Caco-2 (cell line): Measurements from ENCODE around the gene ENO3. TPM values are rescaled to one million over a fixed set of nuclear protein-coding genes. Genes with fewer than 3 reads are reported as not detected.
A peak's percentile ranks its signal among the peaks of the same experiment; 100 is the strongest.

ENCODE experiments used
- BruUV-seq: library from RNA; stranded (reverse); fragments of 400-500 nt; replicated peaks from 2 replicates; lab custom pipeline; 2021; lab: Mats Ljungman, UMichigan
- CTCF ChIA-PET: fragments of 300-600 bp; sonication (Branson Sonifier 250); formaldehyde crosslinking; loops from one replicate; lab custom pipeline; 2022; ENCODE audit warnings: antibody characterized with exemption; lab: Charles Lee
- POLR2A ChIA-PET: fragments of 300-600 bp; sonication (Branson Sonifier 250); formaldehyde crosslinking; loops from one replicate; lab custom pipeline; 2022; ENCODE audit warnings: antibody characterized with exemption; lab: Charles Lee
- DNase-seq, 2 experiments: peaks; one replicate each; pipeline versions ENCODE4 v3.0.0 to v3.0.0-alpha.2; 2020 to 2022
- H3K27me3 ChIP-seq: replicated peaks from 2 replicates; pipeline ENCODE4 v1.6.0; 2011; ENCODE audit warnings: low read length; ENCODE audit not compliant: control insufficient read depth, insufficient read depth
- H3K36me3 ChIP-seq: 2 replicates; pipeline ENCODE4 v1.5.1; 2011; ENCODE audit warnings: low read length; ENCODE audit not compliant: control insufficient read depth, insufficient read depth
- H3K4me1 ChIP-seq: fragments of 250-450 bp; sonication (Bioruptor Pico); 2 replicates; pipeline ENCODE4 v1.5.1; 2020; ENCODE audit warnings: mild to moderate bottlenecking
- H3K4me3 ChIP-seq: 2 replicates; pipeline ENCODE4 v1.5.1; 2011; ENCODE audit warnings: low read depth, mild to moderate bottlenecking, control low read depth, low read length
- H3K9me3 ChIP-seq: fragments of 250-450 bp; sonication (Bioruptor Pico); 2 replicates; pipeline ENCODE4 v1.5.1; 2020; ENCODE audit warnings: mild to moderate bottlenecking, moderate library complexity
- H3K27ac Mint-ChIP-seq: one replicate; pipeline ENCODE4 v1.8.0; 2022; ENCODE audit warnings: mixed read lengths; ENCODE audit not compliant: unreplicated experiment
- H3K27me3 Mint-ChIP-seq: one replicate; pipeline ENCODE4 v1.8.0; 2022; ENCODE audit warnings: mixed read lengths; ENCODE audit not compliant: insufficient read depth, unreplicated experiment
- H3K36me3 Mint-ChIP-seq: one replicate; pipeline ENCODE4 v1.8.0; 2022; ENCODE audit warnings: mild to moderate bottlenecking, mixed read lengths; ENCODE audit not compliant: insufficient read depth, unreplicated experiment
- H3K4me1 Mint-ChIP-seq: one replicate; pipeline ENCODE4 v1.8.0; 2022; ENCODE audit warnings: low read depth, mixed read lengths; ENCODE audit not compliant: unreplicated experiment
- H3K4me3 Mint-ChIP-seq: one replicate; pipeline ENCODE4 v1.8.0; 2022; ENCODE audit warnings: mild to moderate bottlenecking, moderate library complexity, mixed read lengths; ENCODE audit not compliant: unreplicated experiment
- H3K9me3 Mint-ChIP-seq: one replicate; pipeline ENCODE4 v1.8.0; 2022; ENCODE audit warnings: mixed read lengths; ENCODE audit not compliant: unreplicated experiment
- CTCF ChIP-seq, 2 experiments: fragments of 200-600 bp in 1 of 2; IDR thresholded peaks; 1 replicate in 1 of 2; 2 replicates in 1 of 2; pipeline versions ENCODE4 v1.5.1 to v1.8.0; 2011 to 2022; ENCODE audit warnings: antibody characterized with exemption in 1 of 2, control low read depth in 1 of 2, inconsistent platforms in 1 of 2, low read depth in 1 of 2, low read length in 1 of 2, mild to moderate bottlenecking in 1 of 2, moderate library complexity in 1 of 2; ENCODE audit not compliant: insufficient read depth in 1 of 2, severe bottlenecking in 1 of 2, unreplicated experiment in 1 of 2
- intact Hi-C: fragments of 100-400 bp; cut with micrococcal nuclease; formaldehyde crosslinking; loops from one replicate; pipeline ENCODE4 v1.10.0; 2022; ENCODE audit not compliant: unreplicated experiment
- total RNA-seq: library from RNA; stranded (reverse); gene quantifications from 2 replicates; pipeline ENCODE4 v1.2.3, GENCODE V29; 2022

The ENO3 gene
- total RNA-seq, 1 experiment from 2014 or later = 8.1 TPM

DNA sequence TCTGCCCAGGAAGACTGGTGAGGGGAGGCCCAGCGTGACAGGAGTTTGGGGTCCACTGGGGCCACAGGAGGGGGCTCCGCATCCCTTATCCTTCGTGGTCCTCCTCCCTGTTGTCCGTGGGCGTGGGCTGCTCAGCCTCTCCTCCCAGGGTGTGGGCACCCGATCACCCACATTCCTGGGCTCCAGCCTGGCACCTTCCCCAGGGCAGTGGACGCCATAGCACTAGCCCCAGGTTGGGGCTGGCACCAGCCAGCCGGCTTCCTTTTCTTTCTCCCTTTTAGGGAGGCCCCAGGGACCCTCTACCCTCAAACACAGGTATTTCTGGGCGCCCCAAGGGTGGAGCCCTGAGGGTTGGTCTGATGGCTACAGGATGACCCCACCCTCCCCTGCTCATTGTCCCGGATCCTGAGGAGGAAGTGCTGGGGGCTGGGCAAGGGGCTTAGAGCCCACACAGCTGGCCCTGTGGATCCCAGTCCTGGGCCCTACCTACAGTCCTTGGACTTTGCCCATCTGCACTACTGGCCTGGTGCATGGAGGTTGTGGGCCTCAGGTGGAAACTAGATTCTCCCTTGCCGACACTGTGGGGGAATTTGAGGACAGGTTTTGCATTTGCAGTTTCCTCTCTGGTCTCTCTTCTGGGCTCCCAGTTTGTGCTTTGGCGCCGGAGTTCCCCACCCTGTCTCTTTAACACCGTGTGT is 48.0 kb downstream of the ENO3 start:
- intact Hi-C loops = no loop called here
- peak; percentile 46 to 74 for DNase-seq
- Histone ChIP-seq H3K27me3 (no peaks in the 10 kb centered on the region), H3K36me3 (peaks cover 1% of the 10 kb centered on the region), H3K4me3 (peak overlapping the region; percentile 78), H3K4me1 (peaks cover 5% of the 10 kb centered on the region), H3K9me3 (no peaks in the 10 kb centered on the region)
- H3K4me3 Mint-ChIP-seq = peak overlapping the region; percentile 84
- H3K9me3 Mint-ChIP-seq = no peaks in the 10 kb centered on the region
- H3K4me1 Mint-ChIP-seq = no peaks in the 10 kb centered on the region
- ChIA-PET POLR2A (no interaction called here), CTCF (no interaction called here)
- no peaks in the 10 kb centered on the region for H3K27me3 Mint-ChIP-seq
- peaks cover 30% of the 10 kb centered on the region for H3K36me3 Mint-ChIP-seq
- TF ChIP-seq CTCF (IDR thresholded peaks at IDR 0.05; ENCODE audit: insufficient read depth in 1 of 2, low read depth in 1 of 2, low read length in 1 of 2, severe bottlenecking in 1 of 2, unreplicated experiment in 1 of 2) = no peak
- BruUV-seq = no TSS peak
- peak overlapping the region; percentile 26 for H3K27ac Mint-ChIP-seq

- H3K4me1 ChIP-seq = peaks cover 5% of the 10 kb centered on the region
- Mint-ChIP-seq H3K27ac (peak overlapping the region; percentile 26), H3K4me1 (no peaks in the 10 kb centered on the region), H3K4me3 (peak overlapping the region; percentile 84), H3K36me3 (peaks cover 37% of the 10 kb centered on the region), H3K27me3 (no peaks in the 10 kb centered on the region), H3K9me3 (no peaks in the 10 kb centered on the region)
- CTCF ChIA-PET = no interaction called here
- intact Hi-C loops = no loop called here
- no peaks in the 10 kb centered on the region for H3K27me3 ChIP-seq
- BruUV-seq = TSS peak; percentile 58
- TF ChIP-seq CTCF (IDR thresholded peaks at IDR 0.05; ENCODE audit: insufficient read depth in 1 of 2, low read depth in 1 of 2, low read length in 1 of 2, severe bottlenecking in 1 of 2, unreplicated experiment in 1 of 2) = no peak
- no peak for DNase-seq
- peaks cover 1% of the 10 kb centered on the region for H3K36me3 ChIP-seq
- peak overlapping the region; percentile 78 for H3K4me3 ChIP-seq
- POLR2A ChIA-PET = no interaction called here
- no peaks in the 10 kb centered on the region for H3K9me3 ChIP-seq
These were observed 48.6 kb downstream of the ENO3 start for GRCh38 chr17:4999430-5000093.

GRCh38 chr17:5000237-5000639 is 49.3 kb downstream of the ENO3 start:
- no peak overlapping the region for H3K27ac Mint-ChIP-seq
- ChIA-PET POLR2A (no interaction called here), CTCF (interaction anchor here (0.7 kb wide), 1 partner anchor 35 kb away, joined by 3 read pairs; the partner anchor contains the start of gene SLC52A1)
- H3K27me3 Mint-ChIP-seq = no peaks in the 10 kb centered on the region
- TF ChIP-seq CTCF (IDR thresholded peaks at IDR 0.05; ENCODE audit: insufficient read depth in 1 of 2, low read depth in 1 of 2, low read length in 1 of 2, severe bottlenecking in 1 of 2, unreplicated experiment in 1 of 2) = no peak
- Histone ChIP-seq H3K4me3 (no peak overlapping the region), H3K36me3 (peaks cover 1% of the 10 kb centered on the region), H3K9me3 (no peaks in the 10 kb centered on the region), H3K4me1 (peaks cover 5% of the 10 kb centered on the region), H3K27me3 (no peaks in the 10 kb centered on the region)
- BruUV-seq = no TSS peak
- DNase-seq = no peak
- H3K4me3 Mint-ChIP-seq = no peak overlapping the region
- peaks cover 44% of the 10 kb centered on the region for H3K36me3 Mint-ChIP-seq
- H3K9me3 Mint-ChIP-seq = no peaks in the 10 kb centered on the region
- H3K4me1 Mint-ChIP-seq = no peaks in the 10 kb centered on the region
- intact Hi-C loops = no loop called here
